Activated naive CD4-positive, alpha-beta T cell treated with anti-CD3 and anti-CD28 coated beads, Interleukin-2, amount 50 U/mL, for 72 hours (primary cell): ENCODE results near the gene FGGY. TPM values are rescaled to one million over a fixed set of nuclear protein-coding genes. Genes with fewer than 3 reads are reported as not detected.
"Not testable (repeated sequence)": the region's sequence is repeated elsewhere in the genome, so short reads cannot be mapped to it uniquely, and the experiment has no call there.

Experiments
- ATAC-seq, 2 donors: fragments of 150-1000 bp; cut with Tn5 transposase; 2 replicates each; pipeline ENCODE4 v1.10.0; 2021; ENCODE audit warnings: mild to moderate bottlenecking in 2 of 2, moderate library complexity in 2 of 2
- DNase-seq, 2 donors: peaks; one replicate each; pipeline ENCODE4 v3.0.0; 2021 to 2022; ENCODE audit warnings: low spot score in 2 of 2
- H3K27ac Mint-ChIP-seq, 2 donors: one replicate each; pipeline ENCODE4 v1.8.0; 2022; ENCODE audit warnings: mild to moderate bottlenecking in 2 of 2, mixed read lengths in 2 of 2
- H3K36me3 Mint-ChIP-seq, 2 donors: one replicate each; pipeline ENCODE4 v1.8.0; 2022; ENCODE audit warnings: mixed read lengths in 2 of 2
- H3K9me3 Mint-ChIP-seq, 2 donors: one replicate each; pipeline ENCODE4 v1.8.0; 2022; ENCODE audit warnings: mixed read lengths in 2 of 2
- total RNA-seq, 2 donors: library from RNA; stranded (reverse); gene quantifications; one replicate each; pipeline ENCODE4 v1.2.3, GENCODE V29; 2022

FGGY gene
- total RNA-seq, 2 donors from 2014 or later, result 15.0 to 17.0 TPM

DNA sequence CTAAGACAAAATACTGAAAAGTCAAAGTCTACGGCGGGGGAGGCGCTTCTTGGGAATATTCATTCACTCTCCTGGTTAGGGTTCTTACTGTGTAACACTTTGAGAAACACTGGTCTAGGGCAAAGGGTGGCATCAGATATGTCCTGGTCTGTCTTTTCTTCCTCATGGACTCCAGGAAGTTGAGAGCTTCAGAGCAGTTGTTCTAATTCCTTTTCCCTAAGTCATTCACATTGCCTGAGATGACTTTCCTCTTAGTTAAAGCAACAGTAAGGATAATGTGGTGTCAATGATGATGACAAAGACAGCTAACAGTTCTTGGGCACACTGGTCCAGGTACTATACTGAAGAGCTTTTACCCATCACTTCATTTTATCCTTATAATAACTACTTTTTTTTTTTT, 27.0 kb downstream of the FGGY start:
- DNase-seq (no peak), ATAC-seq (no peak)
- Mint-ChIP-seq H3K9me3 (peaks cover 0 to 13% of the 10 kb centered on the region in 2 donors), H3K27ac (no peak overlapping the region), H3K36me3 (peaks cover 22 to 41% of the 10 kb centered on the region in 2 donors)

DNA sequence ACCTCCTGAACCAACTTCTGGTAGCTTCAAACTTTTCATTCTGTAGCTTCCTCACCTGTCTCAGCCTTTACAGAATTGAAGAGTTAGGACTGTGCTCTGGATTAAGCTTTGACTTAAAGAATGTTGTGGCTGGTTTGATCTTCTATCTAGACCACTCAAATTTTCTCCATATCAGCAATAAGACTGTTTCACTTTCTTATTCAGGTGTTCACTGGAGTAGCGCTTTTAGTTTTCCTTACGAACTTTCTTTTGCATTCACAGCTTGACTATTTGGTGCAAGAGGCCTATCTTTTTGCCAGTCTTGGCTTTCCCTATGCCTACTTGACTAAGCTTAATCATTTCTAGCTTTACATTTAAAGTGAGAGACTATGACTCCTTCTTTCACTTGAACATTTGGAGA, 31.5 kb downstream of the FGGY start:
- Mint-ChIP-seq H3K36me3 (peaks cover 22 to 47% of the 10 kb centered on the region in 2 donors), H3K27ac (peak overlapping the region in 1 of 2 donors; percentile 1), H3K9me3 (peaks cover 0 to 13% of the 10 kb centered on the region in 2 donors)
- ATAC-seq, result peak; percentile 11 to 74
- DNase-seq, result no peak

DNA sequence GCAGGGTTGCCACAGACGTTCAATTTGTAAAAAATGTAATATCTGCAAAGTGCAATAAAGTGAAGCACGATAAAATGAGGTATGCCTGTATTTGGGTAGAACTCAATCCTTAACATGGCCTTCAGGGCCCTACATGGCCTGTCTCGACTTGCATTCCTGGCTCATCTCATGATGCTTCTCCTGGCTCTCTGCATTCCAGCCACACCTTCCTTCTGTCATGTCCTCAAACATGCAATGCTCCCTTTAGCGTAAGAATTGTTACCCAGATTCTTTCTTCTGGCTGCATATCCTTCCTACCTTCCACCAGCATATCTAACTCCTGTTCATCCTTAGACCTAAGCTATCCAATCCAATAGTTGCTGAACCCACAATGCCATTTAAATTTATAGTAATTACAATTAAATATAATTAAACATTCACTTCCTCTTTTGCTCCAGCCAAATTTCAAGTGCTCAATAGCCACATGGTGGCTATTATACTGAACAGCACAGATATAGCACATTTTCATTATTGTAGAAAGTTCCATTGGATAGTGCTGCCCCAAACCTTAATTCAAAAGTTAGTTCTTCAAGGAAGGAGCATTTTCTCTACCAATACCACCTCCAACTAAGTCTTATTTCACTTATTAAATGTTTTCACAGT, 32.6 kb downstream of the FGGY start:
- no peak for ATAC-seq
- Mint-ChIP-seq H3K36me3 (peaks cover 20 to 46% of the 10 kb centered on the region in 2 donors), H3K9me3 (peaks cover 0 to 12% of the 10 kb centered on the region in 2 donors), H3K27ac (no peak overlapping the region)
- DNase-seq, result no peak

DNA sequence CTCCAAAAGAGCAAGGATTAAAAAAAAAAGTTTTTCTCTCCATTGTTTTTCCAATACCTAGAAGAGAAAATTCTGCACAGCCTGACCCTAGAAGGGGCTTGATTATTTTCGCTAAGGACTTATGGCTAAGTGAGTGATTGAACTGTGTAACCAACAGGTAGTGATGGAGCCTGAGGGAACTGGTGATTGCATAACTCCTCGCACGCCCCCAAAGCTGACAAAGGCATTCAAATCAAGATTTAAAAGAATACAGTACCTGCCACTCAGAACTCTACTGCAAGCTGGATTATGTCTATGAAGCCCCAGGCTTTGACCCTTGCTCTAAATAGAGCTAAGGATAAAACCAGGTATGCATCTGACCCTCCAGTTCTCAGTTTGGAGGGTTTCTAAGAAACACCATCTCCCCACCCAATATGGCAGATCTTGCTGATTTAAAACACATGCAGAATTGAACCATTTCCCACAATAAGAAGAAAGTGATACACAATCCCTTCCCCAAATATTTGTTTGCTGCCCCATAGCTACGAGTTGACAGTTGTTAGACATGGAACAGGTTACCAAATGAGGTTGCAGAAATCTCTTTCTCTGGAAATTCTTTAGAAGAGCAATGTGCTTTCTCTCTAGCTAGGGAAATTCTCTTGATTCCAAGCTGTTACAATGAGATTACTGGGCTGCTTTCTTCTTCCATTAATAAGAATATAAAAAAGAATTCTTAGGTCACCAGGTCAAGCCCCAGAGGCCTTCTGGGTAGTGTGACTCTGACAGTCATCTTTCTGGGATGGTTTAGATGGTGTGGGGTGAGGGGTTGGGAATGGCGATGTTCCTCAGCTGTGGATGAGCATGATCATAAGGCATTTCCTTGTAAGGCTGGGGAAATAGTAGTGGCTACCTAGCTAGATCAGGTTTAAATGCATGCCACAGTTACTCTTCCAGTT, 35.1 kb downstream of the FGGY start:
- no peak for ATAC-seq
- DNase-seq, result no peak
- Mint-ChIP-seq H3K36me3 (peaks cover 6 to 22% of the 10 kb centered on the region in 2 donors), H3K27ac (no peak overlapping the region), H3K9me3 (peaks cover 0 to 5% of the 10 kb centered on the region in 2 donors)

DNA sequence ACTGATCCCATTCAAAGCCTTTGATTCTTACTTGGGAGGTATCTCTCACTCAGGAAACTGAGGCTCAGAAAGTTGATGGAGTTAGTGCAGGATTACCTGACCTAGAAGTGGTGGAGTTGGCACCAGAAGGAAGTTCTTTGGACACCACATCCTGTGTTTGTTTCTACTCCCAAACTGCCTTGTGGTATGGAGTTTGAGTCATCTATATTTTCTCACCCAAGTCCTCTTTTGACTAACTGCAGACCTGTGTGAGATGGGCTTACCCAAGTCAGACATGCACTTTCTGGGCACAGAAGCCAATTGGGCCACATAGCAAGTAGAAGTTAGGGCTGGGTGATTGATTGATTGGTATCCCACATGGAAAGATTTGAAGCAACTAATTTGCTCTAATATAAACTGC, 36.1 kb downstream of the FGGY start:
- peaks cover 6 to 12% of the 10 kb centered on the region in 2 donors for H3K36me3 Mint-ChIP-seq
- peak; percentile 82 to 91 for ATAC-seq
- peak in 1 of 2 donors; percentile 42 for DNase-seq
- peak overlapping the region; percentile 69 to 80 for H3K27ac Mint-ChIP-seq
- H3K9me3 Mint-ChIP-seq, result no peaks in the 10 kb centered on the region

DNA sequence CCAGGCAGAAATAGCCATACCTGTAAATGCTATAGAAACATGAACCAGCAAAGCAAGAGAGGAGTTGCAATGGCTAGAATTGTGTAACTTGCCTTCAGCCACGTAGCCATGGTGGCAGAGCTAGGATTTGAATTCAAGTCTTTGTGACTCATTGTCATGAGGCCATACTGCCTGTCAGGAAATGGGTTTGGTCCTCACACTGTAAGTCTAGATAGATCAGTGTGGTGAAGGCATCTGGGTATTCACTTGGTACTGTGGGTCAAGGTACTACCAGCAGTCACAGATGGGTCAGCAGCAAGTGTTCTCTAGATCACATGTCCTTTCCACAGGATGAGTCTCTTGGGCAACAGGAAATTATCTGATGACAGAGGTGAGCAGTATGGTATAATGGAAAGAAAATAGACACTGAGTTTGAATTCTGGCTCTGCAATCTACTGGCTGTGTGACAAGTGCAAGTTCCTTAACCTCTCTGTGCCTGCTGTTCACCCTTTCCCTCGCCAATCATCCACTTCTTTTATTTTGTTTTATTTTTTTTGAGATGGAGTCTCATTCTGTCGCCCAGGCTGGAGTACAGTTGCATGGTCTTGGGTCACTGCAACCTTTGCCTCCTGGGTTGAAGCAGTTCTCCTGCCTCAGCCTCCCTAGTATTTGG, 36.9 kb downstream of the FGGY start:
- DNase-seq (peak in 1 of 2 donors; percentile 55), ATAC-seq (peak; percentile 66 to 93)
- Mint-ChIP-seq H3K36me3 (peaks cover 6% of the 10 kb centered on the region in 2 donors), H3K27ac (peak overlapping the region; percentile 69 to 80), H3K9me3 (no peaks in the 10 kb centered on the region)

DNA sequence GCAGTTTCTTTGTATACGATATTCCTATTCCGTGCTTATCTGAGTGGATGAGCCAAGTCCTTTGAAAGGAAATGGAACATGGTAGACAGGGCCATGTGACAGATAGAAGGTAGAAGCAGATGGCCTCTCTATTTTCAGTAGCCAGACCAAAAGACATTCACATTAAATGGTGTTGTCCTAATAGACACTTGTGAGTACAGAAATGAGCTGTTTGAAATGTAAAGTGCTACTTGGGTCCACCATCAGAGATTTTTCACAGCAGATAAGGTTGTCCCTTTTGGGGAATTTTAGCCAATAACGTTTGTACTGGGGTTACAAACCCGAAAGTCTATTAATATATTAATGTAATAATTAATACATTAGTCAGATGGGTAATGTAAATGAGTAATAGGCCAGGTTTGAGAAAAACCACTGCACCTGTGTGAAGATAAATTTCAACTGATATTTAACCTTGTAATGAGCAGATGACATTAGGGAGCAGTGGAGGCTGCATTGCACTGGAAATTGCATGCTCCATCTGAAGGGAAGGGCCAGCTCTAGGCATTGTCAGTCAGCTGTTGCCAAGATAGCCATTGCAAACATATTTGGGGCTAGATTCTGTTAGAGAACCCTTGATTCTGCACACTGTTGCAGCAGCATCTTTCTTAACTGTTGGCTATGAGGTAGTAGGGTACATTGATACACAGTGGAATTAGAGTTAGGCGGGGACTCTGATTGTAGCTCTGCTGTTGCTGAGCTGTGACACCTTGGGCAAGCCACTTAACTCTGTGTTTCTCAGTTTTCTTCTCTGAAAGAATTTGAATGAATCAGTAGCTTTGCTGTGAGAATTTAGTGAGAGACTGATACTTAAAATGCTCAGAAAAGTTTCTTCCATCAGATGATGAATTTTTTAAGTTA, 43.8 kb downstream of the FGGY start:
- Mint-ChIP-seq H3K9me3 (no peaks in the 10 kb centered on the region), H3K36me3 (peaks cover 0 to 7% of the 10 kb centered on the region in 2 donors), H3K27ac (no peak overlapping the region)
- no peak for DNase-seq
- no peak for ATAC-seq

DNA sequence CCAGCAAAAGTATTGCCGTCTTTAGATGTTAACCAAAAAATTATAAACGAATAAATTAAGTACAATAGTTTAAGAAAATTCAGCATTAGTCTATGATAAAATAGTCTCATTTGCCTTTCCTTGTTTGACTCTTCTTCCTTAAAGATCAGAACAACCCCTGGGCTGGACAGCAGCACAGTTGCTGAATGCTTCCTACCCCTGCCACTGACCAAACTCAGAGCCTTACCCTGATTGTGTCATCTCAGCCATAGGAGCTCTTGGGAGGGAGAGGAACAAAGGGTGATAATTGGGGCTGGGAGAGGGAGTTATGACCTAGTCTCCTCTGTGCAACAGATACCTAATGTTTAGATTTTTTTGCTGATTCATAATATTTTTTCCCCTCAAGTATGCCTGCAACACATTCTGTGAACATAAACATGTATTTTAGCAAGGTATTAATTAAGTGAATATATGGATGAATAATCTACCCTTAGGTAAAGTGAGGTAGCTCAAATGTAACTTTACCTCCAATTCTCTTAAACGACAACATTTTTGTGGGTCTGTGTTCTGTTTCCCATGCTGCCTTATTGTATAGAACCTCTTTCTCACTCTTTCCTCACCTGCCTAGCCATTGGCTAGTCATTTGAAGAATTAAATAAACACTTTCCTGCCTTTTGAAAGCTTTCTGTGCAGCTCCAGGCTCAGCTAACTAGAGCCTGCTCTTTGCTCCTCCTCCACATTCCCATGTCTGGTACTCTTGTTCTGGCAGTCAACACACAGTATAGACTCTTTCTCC, 46.1 kb downstream of the FGGY start:
- Mint-ChIP-seq H3K36me3 (peaks cover 0 to 7% of the 10 kb centered on the region in 2 donors), H3K27ac (no peak overlapping the region), H3K9me3 (no peaks in the 10 kb centered on the region)
- no peak for DNase-seq
- no peak for ATAC-seq

DNA sequence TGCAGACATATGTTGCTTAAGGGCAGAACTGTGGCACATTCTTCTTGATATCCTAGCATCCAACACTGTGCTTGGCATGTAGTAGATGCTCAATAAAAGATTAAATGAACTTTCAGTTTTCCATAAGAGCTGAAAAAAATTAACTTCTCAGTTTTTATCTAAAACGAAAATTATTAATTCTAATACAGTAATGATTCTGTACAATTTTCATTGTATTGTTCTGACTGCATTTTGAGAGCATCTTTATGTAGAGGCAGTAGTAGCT, 46.6 kb downstream of the FGGY start:
- ATAC-seq (no peak), DNase-seq (no peak)
- Mint-ChIP-seq H3K36me3 (peaks cover 0 to 7% of the 10 kb centered on the region in 2 donors), H3K9me3 (no peaks in the 10 kb centered on the region), H3K27ac (no peak overlapping the region)

DNA sequence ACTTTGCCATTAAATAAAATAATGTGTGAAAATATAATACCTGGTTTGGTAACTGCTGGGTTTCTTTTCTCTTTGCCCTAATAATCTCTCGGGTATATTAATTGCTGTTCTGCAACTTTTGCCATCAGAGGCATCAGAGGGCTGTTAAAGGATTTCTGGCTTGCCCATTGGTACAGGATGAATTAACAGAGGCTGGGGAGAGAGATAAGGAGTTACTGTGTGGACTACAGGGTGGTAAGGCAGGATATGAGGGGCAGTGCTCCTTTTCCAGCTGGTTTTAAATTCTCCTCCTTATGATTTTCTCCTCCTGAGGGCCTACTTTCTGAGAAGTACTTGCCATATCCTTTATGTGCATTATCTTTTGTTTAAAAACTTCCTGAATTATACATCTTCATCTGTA, 48.3 kb downstream of the FGGY start:
- peaks cover 0 to 2% of the 10 kb centered on the region in 2 donors for H3K36me3 Mint-ChIP-seq
- no peaks in the 10 kb centered on the region for H3K9me3 Mint-ChIP-seq
- no peak overlapping the region for H3K27ac Mint-ChIP-seq
- DNase-seq (no peak), ATAC-seq (no peak)

DNA sequence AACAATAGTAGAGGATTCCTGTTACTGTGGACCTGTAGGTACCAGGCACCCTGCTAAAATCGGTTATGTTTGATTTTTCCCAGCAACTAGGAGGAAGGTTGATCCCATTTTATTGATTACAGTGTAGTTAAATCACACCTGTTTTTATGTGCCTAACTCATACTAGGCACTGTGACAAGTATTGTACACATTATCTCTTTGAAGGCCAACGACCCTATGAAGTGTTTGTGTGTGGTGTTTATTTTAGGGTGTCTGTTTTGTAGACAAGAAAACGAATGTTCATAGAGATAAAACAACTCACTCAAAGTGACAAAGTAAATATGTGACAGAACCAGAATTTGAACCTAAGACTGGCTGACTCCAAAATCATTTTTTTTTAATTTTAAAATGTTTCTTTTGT, 49.5 kb downstream of the FGGY start:
- DNase-seq (no peak), ATAC-seq (no peak)
- Mint-ChIP-seq H3K27ac (no peak overlapping the region), H3K36me3 (no peaks in the 10 kb centered on the region), H3K9me3 (no peaks in the 10 kb centered on the region)

DNA sequence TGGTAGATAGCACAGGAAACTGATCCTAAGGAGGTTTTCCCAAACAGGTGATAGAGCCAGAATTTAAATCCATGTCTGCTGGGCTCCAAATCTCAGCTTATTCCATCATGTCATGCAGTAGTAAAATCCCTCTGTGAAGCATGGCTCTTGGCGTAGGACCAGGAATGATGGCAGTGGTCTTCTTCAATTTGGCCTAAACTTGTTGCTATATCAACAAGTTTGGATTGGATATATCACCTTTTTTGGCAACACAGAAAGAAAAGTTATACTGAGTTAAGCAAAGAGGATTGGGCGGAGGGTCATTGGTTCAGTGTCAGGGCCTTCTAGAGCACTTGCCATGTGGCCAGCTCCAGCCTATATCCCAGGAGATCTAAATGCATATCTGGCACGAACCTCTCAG, 52.2 kb downstream of the FGGY start:
- H3K36me3 Mint-ChIP-seq, result no peaks in the 10 kb centered on the region
- no peaks in the 10 kb centered on the region for H3K9me3 Mint-ChIP-seq

DNA sequence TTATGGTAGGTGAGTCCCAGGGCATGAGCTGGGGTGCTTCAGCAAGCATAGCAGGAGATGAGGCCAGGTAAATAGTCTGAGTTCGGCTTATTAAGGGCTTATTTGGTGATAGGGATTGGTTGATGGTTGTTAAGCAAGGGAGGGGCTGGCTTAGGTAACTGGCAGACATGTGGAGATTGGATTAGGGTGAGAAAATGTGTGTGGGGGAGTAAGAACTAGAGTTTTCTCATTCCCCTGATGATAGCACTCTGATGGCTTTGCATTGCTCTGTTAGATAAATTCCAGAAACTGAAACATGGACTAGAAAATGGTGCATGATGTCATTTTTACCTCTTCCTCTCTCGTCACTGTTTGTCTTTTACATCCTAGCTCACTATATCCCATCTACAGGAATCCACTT, 53.6 kb downstream of the FGGY start:
- H3K9me3 Mint-ChIP-seq, result no peaks in the 10 kb centered on the region
- H3K36me3 Mint-ChIP-seq, result no peaks in the 10 kb centered on the region
- H3K27ac Mint-ChIP-seq, result no peak overlapping the region
- no peak for ATAC-seq
- DNase-seq, result no peak

More for the DNA sequence above, 52.2 kb downstream of the FGGY start:
- no peak overlapping the region for H3K27ac Mint-ChIP-seq
- ATAC-seq (no peak), DNase-seq (no peak)

DNA sequence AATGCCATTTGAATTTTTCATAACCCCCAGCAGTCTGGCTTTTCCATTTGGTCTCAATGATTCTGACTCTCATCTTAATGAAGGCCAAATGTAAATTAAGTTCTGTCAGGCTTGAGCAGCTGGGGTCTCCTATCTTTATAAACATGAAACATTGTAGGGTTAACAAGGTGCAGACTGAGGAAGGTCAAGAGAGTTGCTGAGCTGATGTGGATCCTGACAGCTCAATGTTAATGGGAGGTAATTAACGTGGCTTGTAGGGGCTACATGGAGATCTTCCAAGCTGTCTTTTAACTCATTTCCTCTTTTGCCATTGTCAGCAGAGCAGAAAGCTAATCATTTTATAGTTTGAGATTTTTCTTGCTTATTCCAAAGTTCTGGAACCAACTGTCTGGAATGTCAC, 55.2 kb downstream of the FGGY start:
- Mint-ChIP-seq H3K27ac (no peak overlapping the region), H3K9me3 (no peaks in the 10 kb centered on the region), H3K36me3 (no peaks in the 10 kb centered on the region)
- no peak for ATAC-seq
- DNase-seq, result no peak

DNA sequence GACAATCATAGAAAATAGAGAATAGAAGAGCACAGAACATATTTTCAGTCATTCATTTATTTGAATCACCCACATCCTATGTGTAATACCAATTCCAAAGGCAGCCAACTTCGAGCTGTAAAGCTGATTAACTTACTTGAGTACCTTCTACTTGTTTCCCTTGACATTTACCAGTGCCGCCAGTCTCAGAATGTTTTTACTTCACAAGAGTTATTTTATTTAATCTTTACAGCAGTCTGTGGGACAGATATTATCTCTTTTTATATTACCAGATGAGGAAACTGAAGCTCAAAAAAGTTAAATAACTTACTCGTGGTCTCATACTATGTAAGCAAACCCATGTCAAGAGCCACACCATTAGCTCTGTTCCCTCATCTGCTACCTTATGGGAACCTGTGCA, 56.6 kb downstream of the FGGY start:
- Mint-ChIP-seq H3K36me3 (no peaks in the 10 kb centered on the region), H3K9me3 (no peaks in the 10 kb centered on the region), H3K27ac (no peak overlapping the region)
- DNase-seq (no peak), ATAC-seq (no peak)

DNA sequence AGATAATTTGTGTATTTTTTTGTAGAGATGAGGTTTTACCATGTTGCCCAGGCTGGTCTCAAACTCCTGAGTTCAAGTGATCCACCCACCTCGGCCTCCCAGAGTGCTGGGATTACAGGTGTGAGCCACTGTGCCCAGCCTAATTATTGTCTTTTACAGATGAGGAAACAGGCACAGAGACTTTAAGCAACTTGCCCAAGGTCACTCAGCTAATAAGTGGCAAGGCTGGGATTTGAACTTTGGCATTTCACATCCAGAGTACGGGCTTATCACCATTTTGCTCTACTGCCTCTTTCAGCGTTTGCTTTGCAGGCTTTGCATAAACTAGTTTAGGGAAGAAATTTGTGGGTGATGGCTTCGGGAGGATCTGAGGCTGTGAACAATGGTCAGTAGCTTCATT, 57.3 kb downstream of the FGGY start:
- not testable (repeated sequence) for H3K9me3 Mint-ChIP-seq, H3K36me3 Mint-ChIP-seq, ATAC-seq, DNase-seq
- H3K27ac Mint-ChIP-seq, result peak overlapping the region in 1 of 2 donors; percentile 33
